Sigmoid colon (tissue), 4 donors: Measurements from ENCODE around the gene ZBTB22.

Source experiments
- EP300 ChIP-seq, 4 donors: sonication (generic); formaldehyde crosslinking; IDR thresholded peaks; one replicate each; pipeline ENCODE4 v1.6.1; 2017; ENCODE audit warnings: antibody characterized with exemption in 4 of 4
- POLR2A ChIP-seq, 2 donors: fragments of 450-650 bp; IDR thresholded peaks; one replicate each; pipeline ENCODE4 v1.6.1; 2016; ENCODE audit warnings: antibody characterized with exemption in 2 of 2, mild to moderate bottlenecking in 2 of 2, moderate library complexity in 2 of 2
- POLR2AphosphoS5 ChIP-seq, 4 donors: sonication (generic); formaldehyde crosslinking; IDR thresholded peaks; one replicate each; pipeline ENCODE4 v1.6.1; 2017; ENCODE audit warnings: antibody characterized with exemption in 4 of 4
- TF ChIP-seq, protein P1 (sequence below), 4 experiments: fragments of 450-650 bp in 3 of 4; fragments of 200-600 bp in 1 of 4; IDR thresholded peaks; one replicate each; pipeline ENCODE4 v1.5.1; 2016 to 2019; ENCODE audit warnings: antibody characterized with exemption in 4 of 4, mild to moderate bottlenecking in 3 of 4, moderate library complexity in 2 of 4

DNA sequence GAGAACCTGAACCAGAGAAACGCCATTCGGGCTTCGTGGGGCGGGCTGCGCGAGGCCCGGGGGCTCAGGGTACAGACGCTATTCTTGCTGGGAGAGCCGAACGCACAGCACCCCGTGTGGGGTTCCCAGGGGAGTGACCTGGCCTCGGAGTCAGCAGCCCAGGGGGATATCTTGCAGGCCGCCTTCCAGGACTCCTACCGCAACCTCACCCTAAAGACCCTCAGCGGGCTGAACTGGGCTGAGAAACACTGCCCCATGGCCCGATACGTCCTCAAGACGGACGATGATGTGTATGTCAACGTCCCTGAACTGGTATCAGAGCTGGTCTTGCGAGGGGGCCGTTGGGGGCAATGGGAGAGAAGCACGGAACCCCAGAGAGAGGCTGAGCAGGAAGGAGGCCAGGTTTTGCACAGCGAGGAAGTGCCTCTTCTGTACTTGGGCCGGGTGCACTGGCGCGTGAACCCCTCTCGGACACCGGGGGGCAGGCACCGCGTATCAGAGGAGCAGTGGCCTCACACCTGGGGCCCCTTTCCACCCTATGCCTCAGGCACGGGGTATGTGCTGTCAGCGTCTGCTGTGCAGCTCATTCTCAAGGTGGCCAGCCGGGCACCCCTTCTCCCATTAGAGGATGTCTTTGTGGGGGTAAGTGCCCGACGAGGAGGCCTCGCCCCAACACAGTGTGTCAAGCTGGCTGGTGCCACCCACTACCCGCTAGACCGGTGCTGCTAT is 39.7 kb downstream of the ZBTB22 start:
- TF ChIP-seq, protein P1, sequence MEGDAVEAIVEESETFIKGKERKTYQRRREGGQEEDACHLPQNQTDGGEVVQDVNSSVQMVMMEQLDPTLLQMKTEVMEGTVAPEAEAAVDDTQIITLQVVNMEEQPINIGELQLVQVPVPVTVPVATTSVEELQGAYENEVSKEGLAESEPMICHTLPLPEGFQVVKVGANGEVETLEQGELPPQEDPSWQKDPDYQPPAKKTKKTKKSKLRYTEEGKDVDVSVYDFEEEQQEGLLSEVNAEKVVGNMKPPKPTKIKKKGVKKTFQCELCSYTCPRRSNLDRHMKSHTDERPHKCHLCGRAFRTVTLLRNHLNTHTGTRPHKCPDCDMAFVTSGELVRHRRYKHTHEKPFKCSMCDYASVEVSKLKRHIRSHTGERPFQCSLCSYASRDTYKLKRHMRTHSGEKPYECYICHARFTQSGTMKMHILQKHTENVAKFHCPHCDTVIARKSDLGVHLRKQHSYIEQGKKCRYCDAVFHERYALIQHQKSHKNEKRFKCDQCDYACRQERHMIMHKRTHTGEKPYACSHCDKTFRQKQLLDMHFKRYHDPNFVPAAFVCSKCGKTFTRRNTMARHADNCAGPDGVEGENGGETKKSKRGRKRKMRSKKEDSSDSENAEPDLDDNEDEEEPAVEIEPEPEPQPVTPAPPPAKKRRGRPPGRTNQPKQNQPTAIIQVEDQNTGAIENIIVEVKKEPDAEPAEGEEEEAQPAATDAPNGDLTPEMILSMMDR (IDR thresholded peaks at IDR 0.05): no peak
- TF ChIP-seq EP300 (IDR thresholded peaks at IDR 0.05) (no peak), POLR2A (IDR thresholded peaks at IDR 0.05) (no peak), POLR2AphosphoS5 (IDR thresholded peaks at IDR 0.05) (no peak)
